K562 (cell line): ENCODE data around the gene ARMH3. TPM values are rescaled to one million over a fixed set of nuclear protein-coding genes. Genes with fewer than 3 reads are reported as not detected.

Experiments
- CREB3 ChIP-seq: fragments of 450-650 bp; conservative IDR thresholded peaks from 2 replicates; pipeline ENCODE4 v1.6.1; 2016; ENCODE audit warnings: missing genetic modification characterization, low read depth, mild to moderate bottlenecking, missing compliant biosample characterization, moderate library complexity
- HMGXB4 ChIP-seq: sonication (generic); formaldehyde crosslinking; IDR thresholded peaks from 2 replicates; pipeline ENCODE4 v1.8.1; 2023; ENCODE audit warnings: mild to moderate bottlenecking, missing genetic modification reagents
- JUND ChIP-seq, 2 experiments: IDR thresholded peaks; 2 replicates in 1 of 2; 3 replicates in 1 of 2; pipeline ENCODE4 v1.6.1; 2011; ENCODE audit warnings: borderline replicate concordance in 2 of 2, low read depth in 2 of 2, low read length in 2 of 2, improper control_type of control experiment in 1 of 2, missing biosample characterization in 1 of 2, missing genetic modification characterization in 1 of 2, missing genetic modification reagents in 1 of 2
- LCOR ChIP-seq: sonication (generic); formaldehyde crosslinking; IDR thresholded peaks from 2 replicates; pipeline ENCODE4 v1.8.0; 2022; ENCODE audit warnings: mild to moderate bottlenecking, missing genetic modification reagents
- PCBP2 ChIP-seq: fragments of 200-400 bp; formaldehyde crosslinking; IDR thresholded peaks from 2 replicates; pipeline ENCODE4 v1.6.1; 2018; ENCODE audit warnings: low read length, low read depth, mild to moderate bottlenecking, moderate library complexity; ENCODE audit not compliant: poor library complexity, severe bottlenecking
- TAF1 ChIP-seq: IDR thresholded peaks from 2 replicates; pipeline ENCODE4 v1.6.1; 2011; ENCODE audit warnings: mild to moderate bottlenecking, low read length, moderate library complexity; ENCODE audit not compliant: insufficient read depth, control insufficient read depth, severe bottlenecking; ENCODE audit errors: extremely low read depth
- polyA plus RNA-seq, 8 experiments: library from polyadenylated mRNA; depleted of rRNA in 4 of 8; stranded (reverse) in 5 of 8; unstranded in 3 of 8; fragments of >200 nt; fragmentation: Nextera tagmentation in 2 of 8; fragmentation: Illumina TruSeq in 1 of 8; extraction: Ambion mirVana in 2 of 8; extraction: Trizol in 1 of 8; gene quantifications; 2 replicates each; pipeline versions ENCODE4 v1.2.1 to v1.2.3, GENCODE V29; 2011 to 2014; ENCODE audit warnings: inconsistent platforms in 1 of 8, missing spikeins in 1 of 8
- total RNA-seq, 7 experiments: library from RNA; depleted of rRNA in 6 of 7; stranded (reverse); fragments of >200 nt in 6 of 7; fragmentation: Illumina TruSeq in 2 of 7; extraction: Trizol in 2 of 7; gene quantifications; 2 replicates each; pipeline versions ENCODE4 v1.2.1 to v1.2.3, GENCODE V29; 2011 to 2021; ENCODE audit warnings: low replicate concordance in 1 of 7

ARMH3 gene
- total and polyA plus RNA-seq, 9 of the 15 experiments (the other 6 are each of a cell fraction or from before 2014, with no cell fraction given): 0.29 to 0.73 TPM; not detected in 7

- TF ChIP-seq HMGXB4 (CRISPR knock-in tag) (peak; percentile 59; the same call in 1 of the 2 replicates), LCOR (peak; percentile 59; the same call in 1 of the 2 replicates), CREB3 (tag) (no peak), TAF1 (peak; percentile 100), JUND (IDR thresholded peaks at IDR 0.05; ENCODE audit: borderline replicate concordance, low read depth, low read length) (peak; percentile 97), JUND (tag; IDR thresholded peaks at IDR 0.05; ENCODE audit: borderline replicate concordance, low read depth, low read length) (no peak), PCBP2 (no peak)
These were observed 237.7 kb downstream of the ARMH3 start, which contains the start of gene OGA (continued) for GRCh38 chr10:101818119-101818871.
